HepG2 (cell line): ENCODE results near the gene NFATC3. TPM values are rescaled to one million over a fixed set of nuclear protein-coding genes. Genes with fewer than 3 reads are reported as not detected.

Experiments
- ATF7-NPFF ChIP-seq: sonication (generic); formaldehyde crosslinking; IDR thresholded peaks from 2 replicates; pipeline ENCODE4 v1.8.1; 2023; ENCODE audit warnings: mild to moderate bottlenecking, low read depth, missing genetic modification reagents, moderate library complexity
- DR1 ChIP-seq: sonication (generic); formaldehyde crosslinking; IDR thresholded peaks from 2 replicates; pipeline ENCODE4 v1.8.0; 2021; ENCODE audit warnings: mild to moderate bottlenecking, missing genetic modification reagents, inconsistent platforms
- FOSL2 ChIP-seq: sonication (generic); formaldehyde crosslinking; IDR thresholded peaks from 2 replicates; pipeline ENCODE4 v1.4.0; 2020; ENCODE audit warnings: missing genetic modification reagents
- FOXO1 ChIP-seq: sonication (generic); formaldehyde crosslinking; IDR thresholded peaks from 2 replicates; pipeline ENCODE4 v1.4.0; 2020; ENCODE audit warnings: missing genetic modification reagents
- GZF1 ChIP-seq: sonication (generic); formaldehyde crosslinking; IDR thresholded peaks from 2 replicates; pipeline ENCODE4 v1.5.1; 2020; ENCODE audit warnings: mild to moderate bottlenecking, missing genetic modification reagents
- KLF6 ChIP-seq: IDR thresholded peaks from 2 replicates; pipeline ENCODE4 v1.8.0; 2016; ENCODE audit warnings: missing biosample characterization, missing genetic modification reagents
- MAZ ChIP-seq, 2 experiments: sonication (generic) in 1 of 2; formaldehyde crosslinking in 1 of 2; IDR thresholded peaks; 2 replicates each; pipeline versions ENCODE4 v1.5.0 to v1.6.1; 2012 to 2020; ENCODE audit warnings: low read depth in 2 of 2, mild to moderate bottlenecking in 2 of 2, borderline replicate concordance in 1 of 2, improper control_type of control experiment in 1 of 2, low read length in 1 of 2, missing genetic modification reagents in 1 of 2, moderate library complexity in 1 of 2
- RBM39 ChIP-seq: fragments of 200-400 bp; formaldehyde crosslinking; IDR thresholded peaks from one replicate; pipeline ENCODE4 v1.6.1; 2018; ENCODE audit warnings: antibody characterized with exemption, mild to moderate bottlenecking, low read depth, low read length; ENCODE audit not compliant: poor library complexity, severe bottlenecking
- RCOR2 ChIP-seq: IDR thresholded peaks from 2 replicates; pipeline ENCODE4 v1.6.1; 2016; ENCODE audit warnings: missing biosample characterization, missing genetic modification reagents
- RFXANK ChIP-seq: IDR thresholded peaks from 2 replicates; pipeline ENCODE4 v1.6.1; 2016
- SKI ChIP-seq: fragments of 450-650 bp; IDR thresholded peaks from one replicate; pipeline ENCODE4 v1.6.1; 2018; ENCODE audit warnings: mild to moderate bottlenecking; ENCODE audit not compliant: partially characterized antibody
- SOX6 ChIP-seq, 2 experiments: fragments of 450-650 bp in 1 of 2; sonication (generic) in 1 of 2; formaldehyde crosslinking in 1 of 2; IDR thresholded peaks; 2 replicates each; pipeline versions ENCODE4 v1.4.0 to v1.6.1; 2017 to 2020; ENCODE audit warnings: antibody characterized with exemption in 1 of 2, mild to moderate bottlenecking in 1 of 2, missing genetic modification reagents in 1 of 2
- SRF ChIP-seq: IDR thresholded peaks from 2 replicates; pipeline ENCODE4 v1.6.1; 2011; ENCODE audit warnings: mild to moderate bottlenecking, low read depth, low read length, moderate library complexity
- ZBTB42 ChIP-seq: sonication (generic); formaldehyde crosslinking; IDR thresholded peaks from 2 replicates; pipeline ENCODE4 v1.5.0; 2020; ENCODE audit warnings: mild to moderate bottlenecking, missing genetic modification reagents
- ZMYM2 ChIP-seq: sonication (generic); formaldehyde crosslinking; IDR thresholded peaks from 2 replicates; pipeline ENCODE4 v1.8.0; 2022; ENCODE audit warnings: mild to moderate bottlenecking, missing genetic modification reagents
- ZNF121 ChIP-seq: sonication (generic); formaldehyde crosslinking; IDR thresholded peaks from 2 replicates; pipeline ENCODE4 v1.5.0; 2020; ENCODE audit warnings: mild to moderate bottlenecking, missing genetic modification reagents
- ZNF282 ChIP-seq: fragments of 450-650 bp; IDR thresholded peaks from 2 replicates; pipeline ENCODE4 v1.6.1; 2018; ENCODE audit not compliant: partially characterized antibody
- ZNF331 ChIP-seq: sonication (generic); formaldehyde crosslinking; IDR thresholded peaks from 2 replicates; pipeline ENCODE4 v1.4.0; 2020; ENCODE audit warnings: missing genetic modification reagents
- ZNF451 ChIP-seq: sonication (generic); formaldehyde crosslinking; IDR thresholded peaks from 2 replicates; pipeline ENCODE4 v1.5.0; 2020; ENCODE audit warnings: mild to moderate bottlenecking, missing genetic modification reagents
- ZSCAN31 ChIP-seq: sonication (generic); formaldehyde crosslinking; IDR thresholded peaks from 2 replicates; pipeline ENCODE4 v1.5.0; 2020; ENCODE audit warnings: low read depth, mild to moderate bottlenecking, missing genetic modification reagents
- polyA plus RNA-seq, 8 experiments: library from polyadenylated mRNA; depleted of rRNA in 3 of 8; stranded (reverse) in 7 of 8; unstranded in 1 of 8; fragments of >200 nt; fragmentation: Illumina TruSeq in 4 of 8; extraction: Trizol in 4 of 8; gene quantifications; 2 replicates each; pipeline versions ENCODE4 v1.2.1 to v1.2.3, GENCODE V29; 2011 to 2016; ENCODE audit warnings: low read depth in 4 of 8, missing spikeins in 1 of 8, mixed read lengths in 1 of 8; ENCODE audit not compliant: insufficient read depth in 1 of 8
- total RNA-seq, 5 experiments: library from RNA; depleted of rRNA; stranded (reverse); fragments of >200 nt; fragmentation: Illumina TruSeq; extraction: Trizol; gene quantifications; 2 replicates each; pipeline ENCODE4 v1.2.3, GENCODE V29; 2016; ENCODE audit warnings: low read depth in 1 of 5
- TF ChIP-seq, protein P1 (sequence below): sonication (generic); formaldehyde crosslinking; IDR thresholded peaks from 2 replicates; pipeline ENCODE4 v1.8.0; 2023; ENCODE audit warnings: mild to moderate bottlenecking, missing genetic modification reagents
- TF ChIP-seq, protein P2 (sequence below): sonication (generic); formaldehyde crosslinking; IDR thresholded peaks from 2 replicates; pipeline ENCODE4 v1.5.1; 2020; ENCODE audit warnings: mild to moderate bottlenecking, missing genetic modification reagents, moderate library complexity

The NFATC3 gene
- total and polyA plus RNA-seq, 2 of the 13 experiments (the other 11 are each of a cell fraction or from before 2014, with no cell fraction given): 52.6 to 62.7 TPM

DNA sequence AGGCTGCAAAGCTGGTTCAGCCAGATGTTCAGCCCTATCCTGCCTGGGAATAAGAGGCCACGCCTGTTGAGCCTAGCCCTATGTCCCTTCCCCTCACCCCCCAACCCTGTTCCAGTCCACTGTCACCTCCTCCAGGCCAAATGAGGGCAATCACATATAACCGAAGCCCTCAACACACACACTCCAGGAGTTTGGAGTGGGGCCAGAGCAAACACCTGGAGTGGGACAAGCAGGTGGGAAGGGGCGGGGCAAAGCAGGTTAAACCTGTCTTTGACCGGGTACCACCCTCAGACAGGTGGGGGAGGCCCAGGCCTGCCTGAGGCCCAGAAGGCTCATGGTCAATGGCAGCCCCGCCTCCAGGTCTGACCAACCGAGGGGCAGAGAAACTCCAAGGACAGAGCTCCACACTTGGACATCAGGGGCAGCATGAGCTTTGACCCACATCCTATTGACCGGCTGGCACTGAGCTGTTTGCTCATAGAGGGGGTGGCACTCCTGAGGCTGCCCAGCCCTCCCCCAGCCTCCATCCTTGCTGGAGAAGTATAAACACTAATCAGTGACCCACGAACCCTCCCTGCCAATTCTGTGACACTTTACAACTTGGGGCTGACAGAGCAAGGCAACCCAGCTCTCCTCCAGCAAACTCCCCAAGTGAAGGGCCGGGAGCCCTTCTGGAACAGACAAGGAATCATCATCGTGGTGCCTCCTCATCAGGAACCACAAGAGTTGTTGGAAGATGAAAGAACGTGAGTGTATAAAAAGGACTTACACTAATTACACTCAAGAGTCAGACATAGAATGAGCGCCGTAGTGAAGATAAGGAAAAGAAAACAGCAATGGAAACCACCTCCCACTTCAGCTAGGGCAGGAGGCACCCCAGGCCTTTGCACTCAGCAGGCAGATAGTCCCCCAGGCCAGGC is 149.3 kb downstream of the NFATC3 start (continued):
- TF ChIP-seq RBM39 (no peak), SKI (peak; percentile 99), ATF7-NPFF (CRISPR knock-in tag) (peak; percentile 81), ZNF331 (peak; percentile 36; the same call in 1 of the 2 replicates), ZBTB42 (CRISPR knock-in tag) (peak; percentile 66; the same call in 1 of the 2 replicates), ZNF282 (no peak), SOX6 (IDR thresholded peaks at IDR 0.05) (no peak), SOX6 (CRISPR knock-in tag; IDR thresholded peaks at IDR 0.05) (peak; percentile 64; the same call in 1 of the 2 replicates), KLF6 (CRISPR knock-in tag) (0 out of 2 replicates have a peak, but pooled peaks have one; percentile 20), ZNF121 (CRISPR knock-in tag) (no peak), ZNF451 (CRISPR knock-in tag) (peak; percentile 50; the same call in 1 of the 2 replicates), RCOR2 (CRISPR knock-in tag) (peak; percentile 53; the same call in 1 of the 2 replicates), SRF (peak; percentile 4; the same call in 1 of the 2 replicates), GZF1 (CRISPR knock-in tag) (peak; percentile 40; the same call in 1 of the 2 replicates), ZMYM2 (CRISPR knock-in tag) (0 out of 2 replicates have a peak, but pooled peaks have one; percentile 31), FOSL2 (peak; percentile 60), ZSCAN31 (CRISPR knock-in tag) (peak; percentile 43; the same call in 1 of the 2 replicates), RFXANK (CRISPR knock-in tag) (no peak), DR1 (0 out of 2 replicates have a peak, but pooled peaks have one; percentile 43), FOXO1 (CRISPR knock-in tag) (peak; percentile 69; the same call in 1 of the 2 replicates), MAZ (IDR thresholded peaks at IDR 0.05; ENCODE audit: borderline replicate concordance, low read depth, low read length) (peak; percentile 16; the same call in 1 of the 2 replicates), MAZ (CRISPR knock-in tag; IDR thresholded peaks at IDR 0.05; ENCODE audit: low read depth) (no peak)
- TF ChIP-seq, protein P1, sequence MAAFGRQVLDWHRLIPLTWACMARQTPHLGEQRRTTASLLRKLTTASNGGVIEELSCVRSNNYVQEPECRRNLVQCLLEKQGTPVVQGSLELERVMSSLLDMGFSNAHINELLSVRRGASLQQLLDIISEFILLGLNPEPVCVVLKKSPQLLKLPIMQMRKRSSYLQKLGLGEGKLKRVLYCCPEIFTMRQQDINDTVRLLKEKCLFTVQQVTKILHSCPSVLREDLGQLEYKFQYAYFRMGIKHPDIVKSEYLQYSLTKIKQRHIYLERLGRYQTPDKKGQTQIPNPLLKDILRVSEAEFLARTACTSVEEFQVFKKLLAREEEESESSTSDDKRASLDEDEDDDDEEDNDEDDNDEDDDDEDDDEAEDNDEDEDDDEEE (CRISPR knock-in tag): peak; percentile 82; the same call in 1 of the 2 replicates
- TF ChIP-seq, protein P2, sequence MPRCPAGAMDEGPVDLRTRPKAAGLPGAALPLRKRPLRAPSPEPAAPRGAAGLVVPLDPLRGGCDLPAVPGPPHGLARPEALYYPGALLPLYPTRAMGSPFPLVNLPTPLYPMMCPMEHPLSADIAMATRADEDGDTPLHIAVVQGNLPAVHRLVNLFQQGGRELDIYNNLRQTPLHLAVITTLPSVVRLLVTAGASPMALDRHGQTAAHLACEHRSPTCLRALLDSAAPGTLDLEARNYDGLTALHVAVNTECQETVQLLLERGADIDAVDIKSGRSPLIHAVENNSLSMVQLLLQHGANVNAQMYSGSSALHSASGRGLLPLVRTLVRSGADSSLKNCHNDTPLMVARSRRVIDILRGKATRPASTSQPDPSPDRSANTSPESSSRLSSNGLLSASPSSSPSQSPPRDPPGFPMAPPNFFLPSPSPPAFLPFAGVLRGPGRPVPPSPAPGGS: no peak
